Esophagus squamous epithelium (tissue), 4 donors: ENCODE measurements around the gene LTK.

ENCODE experiments used
- POLR2A ChIP-seq, 4 donors: fragments of 450-650 bp; IDR thresholded peaks; one replicate each; pipeline ENCODE4 v1.6.1; 2017; ENCODE audit warnings: antibody characterized with exemption in 4 of 4, mild to moderate bottlenecking in 4 of 4, moderate library complexity in 3 of 4
- TF ChIP-seq, protein P1 (sequence below), 6 experiments: fragments of 450-650 bp in 4 of 6; fragments of 200-600 bp in 2 of 6; sonication (generic) in 2 of 6; IDR thresholded peaks; one replicate each; pipeline ENCODE4 v1.5.1; 2016 to 2019; ENCODE audit warnings: antibody characterized with exemption in 6 of 6, mild to moderate bottlenecking in 4 of 6, moderate library complexity in 4 of 6

DNA sequence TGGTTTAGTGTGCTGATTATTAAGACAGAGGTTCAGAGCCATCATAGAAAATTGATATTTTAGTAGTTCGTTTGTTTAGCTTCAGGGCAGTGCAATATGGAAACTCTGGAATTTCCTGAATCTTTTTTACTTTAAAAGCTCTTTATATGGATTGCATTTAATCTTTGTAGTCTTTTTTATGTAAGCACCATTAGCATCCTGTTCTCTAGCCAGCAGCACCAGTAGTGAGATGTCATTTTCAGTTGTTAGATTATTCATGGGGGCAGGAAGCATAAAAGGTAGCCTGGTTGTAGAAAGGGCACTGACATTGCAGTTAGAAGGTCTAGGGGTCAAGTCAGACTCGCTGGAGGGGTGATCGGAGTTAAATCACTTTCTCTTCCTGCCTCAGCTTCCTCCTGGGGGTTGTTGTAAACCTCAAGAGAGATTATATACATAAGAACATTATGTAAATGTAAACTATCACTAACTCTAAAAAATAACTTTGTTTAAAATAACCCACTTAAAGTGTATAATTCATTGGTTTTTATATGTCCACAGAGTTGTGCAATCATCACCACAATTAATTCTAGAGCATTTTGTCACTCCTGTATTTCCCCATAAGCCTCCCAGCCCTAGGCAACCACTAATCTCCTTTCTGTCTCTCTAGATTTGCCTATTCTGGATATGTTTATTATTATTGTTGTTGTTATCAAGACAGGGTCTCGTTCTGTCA, 51.4 kb downstream of the LTK start:
- TF ChIP-seq, protein P1, sequence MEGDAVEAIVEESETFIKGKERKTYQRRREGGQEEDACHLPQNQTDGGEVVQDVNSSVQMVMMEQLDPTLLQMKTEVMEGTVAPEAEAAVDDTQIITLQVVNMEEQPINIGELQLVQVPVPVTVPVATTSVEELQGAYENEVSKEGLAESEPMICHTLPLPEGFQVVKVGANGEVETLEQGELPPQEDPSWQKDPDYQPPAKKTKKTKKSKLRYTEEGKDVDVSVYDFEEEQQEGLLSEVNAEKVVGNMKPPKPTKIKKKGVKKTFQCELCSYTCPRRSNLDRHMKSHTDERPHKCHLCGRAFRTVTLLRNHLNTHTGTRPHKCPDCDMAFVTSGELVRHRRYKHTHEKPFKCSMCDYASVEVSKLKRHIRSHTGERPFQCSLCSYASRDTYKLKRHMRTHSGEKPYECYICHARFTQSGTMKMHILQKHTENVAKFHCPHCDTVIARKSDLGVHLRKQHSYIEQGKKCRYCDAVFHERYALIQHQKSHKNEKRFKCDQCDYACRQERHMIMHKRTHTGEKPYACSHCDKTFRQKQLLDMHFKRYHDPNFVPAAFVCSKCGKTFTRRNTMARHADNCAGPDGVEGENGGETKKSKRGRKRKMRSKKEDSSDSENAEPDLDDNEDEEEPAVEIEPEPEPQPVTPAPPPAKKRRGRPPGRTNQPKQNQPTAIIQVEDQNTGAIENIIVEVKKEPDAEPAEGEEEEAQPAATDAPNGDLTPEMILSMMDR (IDR thresholded peaks at IDR 0.05): no peak
- no peak for TF ChIP-seq POLR2A (IDR thresholded peaks at IDR 0.05)
